Measurements from ENCODE around the gene KCTD7.

The KCTD7 gene

GRCh38 chr7:66627151-66627681 lies 1.5 kb upstream of the KCTD7 start:
- H3K9me3 ChIP-seq (ENCODE audit: insufficient read depth, low read depth, low read length) = no peaks in the 10 kb centered on the region
- no peak overlapping the region for H3K4me3 ChIP-seq (ENCODE audit: low read length, poor library complexity, severe bottlenecking)
- H3K36me3 ChIP-seq (ENCODE audit: insufficient read depth, low read length) = no peaks in the 10 kb centered on the region
- no peaks in the 10 kb centered on the region for H3K9me2 ChIP-seq (replicated peaks; ENCODE audit: low read depth, low read length)
- H3K79me2 ChIP-seq (ENCODE audit: insufficient read depth, low read length) = peaks cover 8% of the 10 kb centered on the region; the same call in 1 of the 2 replicates
- H3K4me1 ChIP-seq (ENCODE audit: insufficient read depth, low read length, poor library complexity, severe bottlenecking) = peaks cover 34% of the 10 kb centered on the region
- H2AFZ ChIP-seq (ENCODE audit: low read length) = no peak overlapping the region
- TF ChIP-seq, protein P1, sequence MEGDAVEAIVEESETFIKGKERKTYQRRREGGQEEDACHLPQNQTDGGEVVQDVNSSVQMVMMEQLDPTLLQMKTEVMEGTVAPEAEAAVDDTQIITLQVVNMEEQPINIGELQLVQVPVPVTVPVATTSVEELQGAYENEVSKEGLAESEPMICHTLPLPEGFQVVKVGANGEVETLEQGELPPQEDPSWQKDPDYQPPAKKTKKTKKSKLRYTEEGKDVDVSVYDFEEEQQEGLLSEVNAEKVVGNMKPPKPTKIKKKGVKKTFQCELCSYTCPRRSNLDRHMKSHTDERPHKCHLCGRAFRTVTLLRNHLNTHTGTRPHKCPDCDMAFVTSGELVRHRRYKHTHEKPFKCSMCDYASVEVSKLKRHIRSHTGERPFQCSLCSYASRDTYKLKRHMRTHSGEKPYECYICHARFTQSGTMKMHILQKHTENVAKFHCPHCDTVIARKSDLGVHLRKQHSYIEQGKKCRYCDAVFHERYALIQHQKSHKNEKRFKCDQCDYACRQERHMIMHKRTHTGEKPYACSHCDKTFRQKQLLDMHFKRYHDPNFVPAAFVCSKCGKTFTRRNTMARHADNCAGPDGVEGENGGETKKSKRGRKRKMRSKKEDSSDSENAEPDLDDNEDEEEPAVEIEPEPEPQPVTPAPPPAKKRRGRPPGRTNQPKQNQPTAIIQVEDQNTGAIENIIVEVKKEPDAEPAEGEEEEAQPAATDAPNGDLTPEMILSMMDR (conservative IDR thresholded peaks at IDR 0.05; ENCODE audit: low read length) = no peak
- TF ChIP-seq EZH2phosphoT487 (IDR thresholded peaks at IDR 0.05; ENCODE audit: borderline replicate concordance) = no peak
- H3F3A ChIP-seq (ENCODE audit: low read depth) = peaks cover 24% of the 10 kb centered on the region; the same call in 1 of the 2 replicates
- no peak overlapping the region for H3K9ac ChIP-seq (ENCODE audit: low read depth, low read length, poor library complexity, severe bottlenecking)
- no peaks in the 10 kb centered on the region for H3K27me3 ChIP-seq (ENCODE audit: insufficient read depth, low read length, poor library complexity, severe bottlenecking)
- peaks cover 5% of the 10 kb centered on the region for H4K20me1 ChIP-seq (ENCODE audit: insufficient read depth, low read length, poor library complexity, severe bottlenecking)
- no peak overlapping the region for H3K4me2 ChIP-seq (ENCODE audit: low read depth, low read length, poor library complexity, severe bottlenecking)

DNA sequence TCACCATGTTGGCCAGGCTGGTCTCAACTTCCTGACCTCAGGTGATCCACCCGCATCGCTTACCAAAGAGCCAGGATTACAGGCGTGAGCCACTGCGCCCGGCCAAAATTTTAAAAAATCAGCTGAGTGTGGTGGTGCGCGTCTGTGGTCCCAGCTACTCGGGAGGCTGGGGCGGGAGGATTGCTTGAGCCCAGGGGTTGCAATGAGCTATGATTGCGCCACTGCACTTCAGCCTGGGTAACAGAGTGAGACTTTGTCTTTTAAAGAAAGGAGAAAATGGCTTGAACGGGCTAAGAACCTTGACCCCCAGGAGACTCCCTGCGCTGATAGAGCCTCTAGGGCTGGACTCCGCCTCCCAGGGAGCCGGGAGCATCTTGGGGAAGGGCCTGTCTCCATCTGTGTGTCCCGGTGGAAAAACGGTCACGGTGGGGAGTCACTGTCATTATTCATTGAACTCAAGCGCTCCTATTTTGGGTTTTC lies 760 bp upstream of the KCTD7 start:
- H3K4me1 ChIP-seq (ENCODE audit: insufficient read depth, low read length, poor library complexity, severe bottlenecking) = peaks cover 34% of the 10 kb centered on the region

GRCh38 chr7:66629222-66630062 lies 761 bp downstream of the KCTD7 start:
- Histone ChIP-seq H2AFZ (ENCODE audit: low read length) (peak overlapping the region; percentile 91), H3K4me3 (ENCODE audit: low read length, poor library complexity, severe bottlenecking) (peak overlapping the region; percentile 78), H3K36me3 (ENCODE audit: insufficient read depth, low read length) (no peaks in the 10 kb centered on the region), H3K9ac (ENCODE audit: low read depth, low read length, poor library complexity, severe bottlenecking) (peak overlapping the region; percentile 60), H3K4me2 (ENCODE audit: low read depth, low read length, poor library complexity, severe bottlenecking) (peak overlapping the region; percentile 90), H3K4me1 (ENCODE audit: insufficient read depth, low read length, poor library complexity, severe bottlenecking) (peaks cover 34% of the 10 kb centered on the region), H3F3A (ENCODE audit: low read depth) (peaks cover 24% of the 10 kb centered on the region; the same call in 1 of the 2 replicates), H3K9me3 (ENCODE audit: insufficient read depth, low read depth, low read length) (no peaks in the 10 kb centered on the region), H3K79me2 (ENCODE audit: insufficient read depth, low read length) (peaks cover 8% of the 10 kb centered on the region; the same call in 1 of the 2 replicates), H3K27me3 (ENCODE audit: insufficient read depth, low read length, poor library complexity, severe bottlenecking) (no peaks in the 10 kb centered on the region), H4K20me1 (ENCODE audit: insufficient read depth, low read length, poor library complexity, severe bottlenecking) (peaks cover 5% of the 10 kb centered on the region), H3K9me2 (replicated peaks; ENCODE audit: low read depth, low read length) (no peaks in the 10 kb centered on the region)
- TF ChIP-seq, protein P1 (conservative IDR thresholded peaks at IDR 0.05; ENCODE audit: low read length) = no peak
- TF ChIP-seq EZH2phosphoT487 (IDR thresholded peaks at IDR 0.05; ENCODE audit: borderline replicate concordance) = no peak

More for the DNA sequence above, 760 bp upstream of the KCTD7 start:
- Histone ChIP-seq H2AFZ (ENCODE audit: low read length) (peak overlapping the region; percentile 98), H3K9me2 (replicated peaks; ENCODE audit: low read depth, low read length) (no peaks in the 10 kb centered on the region), H3K36me3 (ENCODE audit: insufficient read depth, low read length) (no peaks in the 10 kb centered on the region), H3K4me3 (ENCODE audit: low read length, poor library complexity, severe bottlenecking) (peak overlapping the region; percentile 97), H3F3A (ENCODE audit: low read depth) (peaks cover 24% of the 10 kb centered on the region; the same call in 1 of the 2 replicates), H3K4me2 (ENCODE audit: low read depth, low read length, poor library complexity, severe bottlenecking) (peak overlapping the region; percentile 100), H3K9ac (ENCODE audit: low read depth, low read length, poor library complexity, severe bottlenecking) (peak overlapping the region; percentile 77), H3K79me2 (ENCODE audit: insufficient read depth, low read length) (peaks cover 8% of the 10 kb centered on the region; the same call in 1 of the 2 replicates), H3K27me3 (ENCODE audit: insufficient read depth, low read length, poor library complexity, severe bottlenecking) (no peaks in the 10 kb centered on the region), H3K9me3 (ENCODE audit: insufficient read depth, low read depth, low read length) (no peaks in the 10 kb centered on the region), H4K20me1 (ENCODE audit: insufficient read depth, low read length, poor library complexity, severe bottlenecking) (peaks cover 5% of the 10 kb centered on the region)
- TF ChIP-seq, protein P1 (conservative IDR thresholded peaks at IDR 0.05; ENCODE audit: low read length) = no peak
- no peak for TF ChIP-seq EZH2phosphoT487 (IDR thresholded peaks at IDR 0.05; ENCODE audit: borderline replicate concordance)

Data from Loucy (cell line).